Coronary artery (tissue), 2 donors: Measurements from ENCODE around the gene RDH14.

Experiments
- DNase-seq: peaks from one replicate; pipeline ENCODE4 v3.0.0-alpha.2; 2017; ENCODE audit warnings: low spot score
- H3K27ac ChIP-seq, 2 donors: fragments of 200-600 bp; sonication (generic); one replicate each; pipeline ENCODE4 v1.5.1; 2016 to 2019
- H3K4me3 ChIP-seq: fragments of 200-600 bp; sonication (generic); 2 replicates; pipeline ENCODE4 v1.5.1; 2016; ENCODE audit warnings: mild to moderate bottlenecking, moderate library complexity
- TF ChIP-seq, protein P1 (sequence below): fragments of 200-600 bp; sonication (generic); IDR thresholded peaks from one replicate; pipeline ENCODE4 v1.5.1; 2019; ENCODE audit warnings: antibody characterized with exemption

The RDH14 gene

DNA sequence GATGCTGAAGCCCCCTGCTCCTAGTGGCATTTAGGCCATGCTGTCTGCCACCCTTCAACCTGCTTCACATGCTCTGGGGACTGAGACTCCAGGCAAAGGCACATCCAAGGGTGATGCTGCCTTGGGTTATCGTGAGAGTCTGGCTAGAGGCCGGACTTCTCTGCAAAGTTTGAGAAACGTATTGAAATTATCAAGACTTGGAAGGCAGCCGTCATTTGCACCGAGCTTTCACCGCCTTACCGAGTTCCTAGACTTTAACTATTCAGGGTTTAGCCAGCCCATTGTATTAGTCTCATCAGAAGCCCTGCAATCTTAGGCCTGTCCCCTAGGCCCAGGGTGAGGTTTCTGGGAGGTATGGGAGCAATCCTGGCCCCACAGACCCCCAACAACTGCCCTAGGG is 34.0 kb downstream of the RDH14 start:
- Histone ChIP-seq H3K4me3 (no peak overlapping the region), H3K27ac (no peak overlapping the region)
- TF ChIP-seq, protein P1, sequence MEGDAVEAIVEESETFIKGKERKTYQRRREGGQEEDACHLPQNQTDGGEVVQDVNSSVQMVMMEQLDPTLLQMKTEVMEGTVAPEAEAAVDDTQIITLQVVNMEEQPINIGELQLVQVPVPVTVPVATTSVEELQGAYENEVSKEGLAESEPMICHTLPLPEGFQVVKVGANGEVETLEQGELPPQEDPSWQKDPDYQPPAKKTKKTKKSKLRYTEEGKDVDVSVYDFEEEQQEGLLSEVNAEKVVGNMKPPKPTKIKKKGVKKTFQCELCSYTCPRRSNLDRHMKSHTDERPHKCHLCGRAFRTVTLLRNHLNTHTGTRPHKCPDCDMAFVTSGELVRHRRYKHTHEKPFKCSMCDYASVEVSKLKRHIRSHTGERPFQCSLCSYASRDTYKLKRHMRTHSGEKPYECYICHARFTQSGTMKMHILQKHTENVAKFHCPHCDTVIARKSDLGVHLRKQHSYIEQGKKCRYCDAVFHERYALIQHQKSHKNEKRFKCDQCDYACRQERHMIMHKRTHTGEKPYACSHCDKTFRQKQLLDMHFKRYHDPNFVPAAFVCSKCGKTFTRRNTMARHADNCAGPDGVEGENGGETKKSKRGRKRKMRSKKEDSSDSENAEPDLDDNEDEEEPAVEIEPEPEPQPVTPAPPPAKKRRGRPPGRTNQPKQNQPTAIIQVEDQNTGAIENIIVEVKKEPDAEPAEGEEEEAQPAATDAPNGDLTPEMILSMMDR: no peak
- no peak for DNase-seq

DNA sequence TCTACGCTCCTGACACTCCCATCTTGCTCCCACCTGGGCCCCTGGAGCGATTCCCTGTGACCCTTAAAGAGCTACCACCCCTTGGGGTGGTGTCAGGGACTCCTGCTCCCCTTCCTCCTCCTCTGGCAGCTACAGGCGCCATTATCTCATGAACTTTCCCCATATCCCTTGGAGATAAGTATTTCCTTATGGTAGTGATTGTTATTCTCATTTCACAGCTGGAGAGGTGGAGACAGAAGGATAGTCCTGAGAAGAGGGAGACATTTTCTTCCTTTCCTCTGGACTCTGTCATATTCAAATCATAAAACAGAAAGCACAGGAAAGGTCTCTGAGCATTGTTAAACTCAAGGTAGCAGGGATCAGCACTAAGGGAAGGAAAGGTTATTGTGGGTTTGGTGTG is 34.6 kb downstream of the RDH14 start:
- Histone ChIP-seq H3K4me3 (no peak overlapping the region), H3K27ac (no peak overlapping the region)
- no peak for DNase-seq
- TF ChIP-seq, protein P1: no peak

DNA sequence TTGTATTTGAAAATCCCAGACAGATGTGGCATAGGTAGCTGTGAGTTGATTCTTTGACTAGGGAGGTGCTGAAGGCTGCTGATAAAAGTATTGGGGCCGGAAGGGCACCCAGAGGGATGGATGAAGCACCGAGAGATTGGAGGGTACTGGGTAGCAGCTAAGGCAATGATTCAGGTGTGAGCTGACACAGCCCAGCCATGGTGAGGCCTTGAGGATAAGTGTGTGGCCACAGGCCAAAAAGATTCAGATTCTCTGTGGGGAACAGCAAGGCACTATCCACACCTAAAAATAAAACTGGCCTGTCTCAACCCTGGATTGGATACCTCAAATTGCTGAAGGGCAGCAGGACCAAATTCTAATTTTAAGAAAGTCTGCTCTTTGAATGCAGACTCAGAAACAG is 35.2 kb downstream of the RDH14 start:
- Histone ChIP-seq H3K27ac (peak overlapping the region in 1 of 2 donors; percentile 11), H3K4me3 (no peak overlapping the region)
- no peak for DNase-seq
- TF ChIP-seq, protein P1: no peak

DNA sequence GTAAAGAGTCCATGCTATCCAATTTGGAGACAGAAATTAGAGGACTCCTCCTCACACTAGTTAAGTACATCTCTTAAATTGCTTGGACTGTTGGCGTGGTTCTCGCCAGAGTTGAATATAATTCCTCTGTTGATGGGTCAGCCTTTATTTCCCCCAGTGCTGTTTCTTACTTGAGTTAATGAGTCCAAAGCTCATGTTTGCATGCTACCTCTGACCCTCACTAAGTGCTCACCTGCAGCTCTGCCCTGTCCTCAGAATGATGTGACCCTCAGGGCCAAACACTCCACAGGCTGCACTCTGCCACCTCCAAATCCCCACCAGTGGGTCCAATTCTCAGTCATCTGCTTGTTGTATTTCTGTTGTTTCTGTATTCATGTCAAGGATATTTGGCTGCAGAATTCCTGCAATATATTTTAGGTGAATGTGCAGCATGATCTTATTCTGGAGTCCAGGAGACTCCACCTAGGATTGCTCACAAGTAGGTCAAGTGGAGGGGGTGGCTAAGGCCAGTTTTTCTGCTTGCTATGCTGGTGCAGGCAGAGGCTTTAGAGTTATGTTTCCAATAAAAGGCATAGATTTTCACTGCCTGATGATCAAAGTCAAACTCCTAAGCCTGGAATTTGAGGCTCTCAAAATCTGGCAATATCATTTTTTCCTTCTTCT is 37.8 kb downstream of the RDH14 start:
- TF ChIP-seq, protein P1: no peak
- Histone ChIP-seq H3K27ac (no peak overlapping the region), H3K4me3 (no peak overlapping the region)
- no peak for DNase-seq

DNA sequence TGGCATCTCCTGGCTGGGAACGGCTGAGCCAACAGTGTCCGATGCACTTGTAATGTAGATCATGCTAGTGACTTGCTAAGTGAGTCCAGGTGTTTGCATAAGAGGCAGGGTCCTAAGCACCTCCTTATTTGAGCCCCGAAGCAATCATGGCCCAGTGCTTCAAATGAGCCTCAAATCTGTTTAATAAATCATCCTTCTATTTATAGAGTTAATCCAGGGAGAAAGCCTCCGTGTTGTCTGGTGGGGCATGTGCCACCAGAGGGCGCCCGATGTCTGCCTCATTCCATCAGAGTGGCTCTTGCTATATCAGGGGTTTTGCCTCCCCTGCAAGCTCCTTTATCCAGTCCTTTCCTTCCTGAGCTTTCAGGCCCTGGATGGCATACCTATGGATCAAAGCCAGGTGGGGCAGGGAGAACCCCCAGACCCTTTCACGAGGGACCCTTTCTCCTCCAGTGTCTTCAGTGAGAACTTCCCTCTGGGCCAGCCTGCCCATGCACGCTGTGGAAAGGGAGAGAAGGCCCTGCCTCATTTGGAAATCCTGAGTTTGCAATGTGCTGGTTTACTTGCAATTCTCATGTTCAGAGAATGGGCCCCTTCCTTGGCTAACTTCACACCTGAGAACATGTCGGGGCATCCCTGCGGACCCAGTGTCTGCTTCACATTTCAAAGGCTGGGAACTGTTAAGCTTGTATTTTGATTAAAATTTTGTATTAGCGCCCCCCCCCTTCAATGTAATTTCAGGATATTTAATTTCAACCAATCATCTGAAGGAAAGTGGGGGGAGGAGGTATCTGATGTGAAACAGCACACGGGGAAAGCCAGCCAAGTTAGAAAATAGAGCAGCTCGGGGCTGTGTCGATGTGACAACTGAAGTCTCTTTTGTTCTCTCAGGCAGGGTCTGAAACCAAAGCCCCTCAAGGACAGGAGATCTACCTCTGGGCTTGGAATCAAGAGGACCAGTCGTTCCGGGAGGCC is 39.7 kb downstream of the RDH14 start:
- TF ChIP-seq, protein P1: peak; percentile 76
- DNase-seq: peak; percentile 90
- Histone ChIP-seq H3K27ac (peak overlapping the region; percentile 6 to 73), H3K4me3 (no peak overlapping the region)

DNA sequence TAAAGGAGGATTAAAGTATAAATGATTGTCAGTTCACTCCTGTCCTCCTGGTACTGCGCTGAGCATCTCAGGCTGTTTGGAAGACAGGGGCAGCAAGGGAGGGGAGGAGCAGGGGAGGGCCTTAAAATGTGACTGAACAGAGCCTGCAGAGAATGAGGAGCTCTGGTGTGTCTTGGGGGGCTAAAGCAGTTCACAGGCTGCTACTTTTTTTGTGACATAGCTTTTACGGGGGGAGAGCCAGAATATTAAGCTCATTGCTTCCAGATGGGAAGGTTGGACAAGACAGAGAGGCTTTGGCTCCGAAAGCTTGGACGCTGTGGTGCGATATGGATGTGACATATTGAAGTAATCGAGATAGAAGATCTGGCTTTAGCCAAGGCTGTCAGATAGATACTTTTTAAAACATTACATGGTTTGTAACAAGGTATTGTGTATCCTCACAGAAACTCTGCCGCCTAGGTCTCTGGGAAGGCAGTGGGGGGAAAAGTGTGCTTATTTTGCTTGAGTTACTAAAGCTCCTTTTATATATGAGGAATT is 40.5 kb downstream of the RDH14 start:
- TF ChIP-seq, protein P1: no peak
- Histone ChIP-seq H3K27ac (peak overlapping the region; percentile 6 to 73), H3K4me3 (no peak overlapping the region)
- DNase-seq: no peak
